Measurements from ENCODE around the gene RBM22. TPM values are rescaled to one million over a fixed set of nuclear protein-coding genes. Genes with fewer than 3 reads are reported as not detected.

RBM22 gene
- total RNA-seq, 1 donor from 2014 or later: 65.8 TPM

DNA sequence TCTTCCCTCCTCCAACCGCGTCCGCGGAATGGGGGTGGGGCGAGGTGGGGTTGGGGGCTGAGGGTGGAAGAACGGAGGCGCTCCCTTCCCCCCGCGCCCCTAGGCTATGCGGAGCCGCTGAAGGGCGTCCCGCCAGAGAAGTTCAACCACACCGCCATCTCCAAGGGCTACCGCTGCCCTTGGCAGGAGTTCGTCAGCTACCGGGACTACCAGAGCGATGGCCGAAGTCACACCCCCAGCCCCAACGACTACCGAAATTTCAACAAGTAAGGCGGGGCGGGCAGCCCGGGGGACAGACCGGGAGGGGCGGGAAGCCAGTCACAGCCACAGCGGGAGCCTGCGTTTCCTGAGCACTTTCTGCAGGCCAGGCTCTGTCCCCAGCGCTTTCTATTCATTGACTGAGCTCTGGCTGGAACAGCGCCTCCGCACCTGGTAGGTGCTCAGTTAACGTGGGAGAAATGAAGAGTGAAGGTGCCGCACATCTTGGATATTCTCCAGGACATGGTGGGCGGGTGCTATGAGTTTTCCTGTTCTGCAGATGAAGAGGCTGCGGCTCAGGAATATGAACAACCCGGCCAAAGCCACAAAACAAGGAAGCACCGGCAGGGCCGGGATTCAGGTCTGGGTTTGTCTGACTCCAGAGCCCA is 28.5 kb downstream of the RBM22 start:
- Mint-ChIP-seq H3K36me3 (peaks cover under 1% of the 10 kb centered on the region), H3K9me3 (no peaks in the 10 kb centered on the region), H3K27ac (no peak overlapping the region), H3K4me3 (peak overlapping the region; percentile 86), H3K27me3 (peaks cover 23% of the 10 kb centered on the region), H3K4me1 (ENCODE audit: unreplicated experiment) (peaks cover 26% of the 10 kb centered on the region)
- DNase-seq (ENCODE audit: extremely low spot score, unreplicated experiment): peak; percentile 76
- TF ChIP-seq, protein P1, sequence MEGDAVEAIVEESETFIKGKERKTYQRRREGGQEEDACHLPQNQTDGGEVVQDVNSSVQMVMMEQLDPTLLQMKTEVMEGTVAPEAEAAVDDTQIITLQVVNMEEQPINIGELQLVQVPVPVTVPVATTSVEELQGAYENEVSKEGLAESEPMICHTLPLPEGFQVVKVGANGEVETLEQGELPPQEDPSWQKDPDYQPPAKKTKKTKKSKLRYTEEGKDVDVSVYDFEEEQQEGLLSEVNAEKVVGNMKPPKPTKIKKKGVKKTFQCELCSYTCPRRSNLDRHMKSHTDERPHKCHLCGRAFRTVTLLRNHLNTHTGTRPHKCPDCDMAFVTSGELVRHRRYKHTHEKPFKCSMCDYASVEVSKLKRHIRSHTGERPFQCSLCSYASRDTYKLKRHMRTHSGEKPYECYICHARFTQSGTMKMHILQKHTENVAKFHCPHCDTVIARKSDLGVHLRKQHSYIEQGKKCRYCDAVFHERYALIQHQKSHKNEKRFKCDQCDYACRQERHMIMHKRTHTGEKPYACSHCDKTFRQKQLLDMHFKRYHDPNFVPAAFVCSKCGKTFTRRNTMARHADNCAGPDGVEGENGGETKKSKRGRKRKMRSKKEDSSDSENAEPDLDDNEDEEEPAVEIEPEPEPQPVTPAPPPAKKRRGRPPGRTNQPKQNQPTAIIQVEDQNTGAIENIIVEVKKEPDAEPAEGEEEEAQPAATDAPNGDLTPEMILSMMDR (conservative IDR thresholded peaks at IDR 0.05): no peak

DNA sequence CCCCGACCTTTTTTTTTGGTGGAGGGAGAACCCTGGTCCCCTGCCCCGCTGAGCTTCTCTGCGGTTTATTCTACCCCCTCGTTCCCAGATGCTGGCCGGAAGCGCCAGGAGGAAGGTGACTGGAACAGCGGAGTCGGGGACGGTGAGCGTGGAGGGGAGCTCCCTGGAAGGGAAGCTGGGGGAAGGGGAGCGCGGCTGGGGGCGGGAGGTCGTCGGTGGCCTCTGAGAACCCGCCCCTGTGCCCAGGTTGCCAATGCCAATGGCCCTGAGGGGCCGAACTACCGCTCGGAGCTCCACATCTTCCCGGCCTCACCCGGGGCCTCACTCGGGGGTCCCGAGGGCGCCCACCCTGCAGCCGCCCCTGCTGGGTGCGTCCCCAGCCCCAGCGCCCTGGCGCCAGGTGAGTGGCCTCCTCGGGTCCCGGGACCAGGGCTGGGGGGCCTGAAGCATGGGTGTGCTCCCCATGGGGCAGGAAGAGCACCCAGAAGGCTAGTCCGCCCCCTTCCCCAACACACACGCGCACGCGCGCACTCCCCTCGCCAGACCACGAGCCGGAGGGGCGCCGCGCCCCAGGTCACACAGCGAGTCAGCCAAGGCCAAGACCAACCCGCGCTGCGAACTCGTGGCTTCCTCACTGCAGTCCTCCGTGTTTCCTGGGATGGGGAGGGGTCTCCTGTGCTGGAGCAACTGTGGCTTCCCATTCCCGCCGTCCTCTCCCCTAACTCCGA is 29.2 kb downstream of the RBM22 start:
- H3K9me3 Mint-ChIP-seq: no peaks in the 10 kb centered on the region
- no peak overlapping the region for H3K27ac Mint-ChIP-seq
- peaks cover 23% of the 10 kb centered on the region for H3K27me3 Mint-ChIP-seq
- H3K36me3 Mint-ChIP-seq: no peaks in the 10 kb centered on the region
- DNase-seq (ENCODE audit: extremely low spot score, unreplicated experiment): no peak
- TF ChIP-seq, protein P1 (conservative IDR thresholded peaks at IDR 0.05): no peak
- H3K4me1 Mint-ChIP-seq (ENCODE audit: unreplicated experiment): peaks cover 26% of the 10 kb centered on the region
- H3K4me3 Mint-ChIP-seq: peak overlapping the region; percentile 86

DNA sequence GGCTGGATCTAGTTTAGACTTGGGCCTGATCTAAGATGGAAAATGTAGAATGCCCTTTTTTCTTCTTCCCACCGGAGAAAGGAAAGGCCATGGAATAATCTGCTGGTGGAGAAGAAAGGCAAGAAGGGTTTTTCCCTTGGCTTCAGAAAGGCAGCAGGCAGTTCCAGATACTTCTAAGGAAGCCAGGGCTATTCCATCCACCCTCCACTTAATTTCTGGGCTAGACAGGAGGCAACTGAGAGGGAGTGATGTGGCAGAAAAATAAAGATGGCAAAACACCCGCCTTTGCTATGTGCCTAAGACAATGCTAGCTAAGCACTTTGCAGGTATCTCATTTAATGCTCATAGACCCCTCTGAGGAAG is 29.9 kb downstream of the RBM22 start:
- TF ChIP-seq, protein P1 (conservative IDR thresholded peaks at IDR 0.05): no peak
- no peak overlapping the region for H3K27ac Mint-ChIP-seq

DNA sequence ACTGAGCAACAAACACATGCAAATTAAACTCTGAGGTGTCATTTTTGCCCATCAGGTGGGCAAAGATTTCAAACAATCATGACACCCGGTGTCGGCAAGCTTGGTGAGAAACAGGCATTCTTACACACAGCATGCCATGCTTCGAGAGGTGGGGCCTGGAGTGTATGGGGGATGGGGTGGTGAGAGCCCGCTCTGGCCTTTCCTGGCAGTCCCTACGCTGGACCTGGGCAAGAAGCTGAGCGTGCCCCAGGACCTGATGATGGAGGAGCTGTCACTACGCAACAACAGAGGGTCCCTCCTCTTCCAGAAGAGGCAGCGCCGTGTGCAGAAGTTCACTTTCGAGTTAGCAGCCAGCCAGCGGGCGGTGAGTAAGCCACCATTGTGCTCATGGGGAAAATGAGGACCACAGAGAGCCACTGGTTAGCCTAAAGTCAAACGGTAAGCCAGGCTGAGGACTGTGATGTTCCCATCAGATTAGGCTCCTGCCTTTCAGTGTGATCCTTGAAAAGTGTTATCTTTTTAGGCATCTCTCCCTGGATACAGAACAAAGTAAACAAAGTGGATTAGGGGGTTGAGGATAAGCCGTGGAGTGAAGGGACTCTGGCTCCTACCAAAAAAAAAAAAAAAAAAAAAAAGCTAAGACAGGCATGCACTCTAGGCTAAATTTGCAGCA is 30.5 kb downstream of the RBM22 start:
- Mint-ChIP-seq H3K4me1 (ENCODE audit: unreplicated experiment) (peaks cover 26% of the 10 kb centered on the region), H3K27ac (no peak overlapping the region), H3K4me3 (peak overlapping the region; percentile 81), H3K36me3 (no peaks in the 10 kb centered on the region), H3K27me3 (peaks cover 23% of the 10 kb centered on the region), H3K9me3 (no peaks in the 10 kb centered on the region)
- peak; percentile 29 for DNase-seq (ENCODE audit: extremely low spot score, unreplicated experiment)
- TF ChIP-seq, protein P1 (conservative IDR thresholded peaks at IDR 0.05): no peak

More for the DNA sequence above, 29.9 kb downstream of the RBM22 start:
- Mint-ChIP-seq H3K9me3 (no peaks in the 10 kb centered on the region), H3K36me3 (no peaks in the 10 kb centered on the region), H3K4me1 (ENCODE audit: unreplicated experiment) (peaks cover 26% of the 10 kb centered on the region), H3K4me3 (peak overlapping the region; percentile 81), H3K27me3 (peaks cover 23% of the 10 kb centered on the region)
- DNase-seq (ENCODE audit: extremely low spot score, unreplicated experiment): peak; percentile 8

DNA sequence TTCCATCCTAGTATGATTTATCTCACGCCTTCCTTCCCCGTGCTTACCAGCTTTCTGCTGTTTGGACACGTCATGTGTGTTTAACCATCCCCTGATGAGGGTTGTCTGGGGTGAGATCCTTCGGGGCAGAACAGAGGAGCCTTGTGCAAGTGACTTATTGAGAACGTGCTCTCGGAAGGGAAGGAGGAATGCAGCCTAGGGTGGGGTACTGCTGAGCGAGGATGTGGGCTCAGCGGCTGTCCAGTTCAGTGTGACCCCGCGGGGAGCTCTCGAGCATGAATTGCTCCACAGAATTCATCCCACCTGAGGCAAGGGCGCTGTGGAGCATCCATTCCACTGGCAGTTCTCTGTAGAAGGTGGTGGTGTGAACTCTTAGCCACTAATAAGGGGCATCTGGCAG is 35.8 kb downstream of the RBM22 start:
- Mint-ChIP-seq H3K27me3 (peaks cover 26% of the 10 kb centered on the region), H3K27ac (no peak overlapping the region), H3K36me3 (no peaks in the 10 kb centered on the region), H3K4me3 (no peak overlapping the region), H3K9me3 (no peaks in the 10 kb centered on the region), H3K4me1 (ENCODE audit: unreplicated experiment) (peaks cover 28% of the 10 kb centered on the region)
- peak; percentile 62 for DNase-seq (ENCODE audit: extremely low spot score, unreplicated experiment)
- TF ChIP-seq, protein P1 (conservative IDR thresholded peaks at IDR 0.05): no peak
